Left colon (tissue), 2 donors: ENCODE data around the gene HAPLN3. TPM values are rescaled to one million over a fixed set of nuclear protein-coding genes. Genes with fewer than 3 reads are reported as not detected.

Source experiments
- ATAC-seq: fragments of 200-7000 bp; cut with Tn5 transposase; one replicate; pipeline ENCODE4 v1.9.1; 2020; ENCODE audit warnings: mild to moderate bottlenecking, moderate library complexity
- DNase-seq, 2 donors: peaks; one replicate each; pipeline ENCODE4 v3.0.0-alpha.2; 2020
- intact Hi-C, 2 donors: fragments of 100-400 bp; cut with DNase I in 1 of 2; cut with micrococcal nuclease in 1 of 2; formaldehyde crosslinking; loops; one replicate each; pipeline versions ENCODE4 v1.11.2 to v1.14.0; 2022; cut with DNase I, micrococcal nuclease
- total RNA-seq, 2 donors: library from RNA; stranded (reverse); fragmentation: NEBNext Ultra II Directional; extraction: Animal tissue kit (Norgen Biotek cat#: 25700); gene quantifications; one replicate each; pipeline ENCODE4 v1.2.1, GENCODE V29; 2021
- donor health status: DM: no; HTN: no; CAD: no.
- donor health status: DM: yes; HTN: yes; CAD: no.

HAPLN3 gene
- total RNA-seq, 2 donors from 2014 or later, result 2.0 to 2.4 TPM

DNA sequence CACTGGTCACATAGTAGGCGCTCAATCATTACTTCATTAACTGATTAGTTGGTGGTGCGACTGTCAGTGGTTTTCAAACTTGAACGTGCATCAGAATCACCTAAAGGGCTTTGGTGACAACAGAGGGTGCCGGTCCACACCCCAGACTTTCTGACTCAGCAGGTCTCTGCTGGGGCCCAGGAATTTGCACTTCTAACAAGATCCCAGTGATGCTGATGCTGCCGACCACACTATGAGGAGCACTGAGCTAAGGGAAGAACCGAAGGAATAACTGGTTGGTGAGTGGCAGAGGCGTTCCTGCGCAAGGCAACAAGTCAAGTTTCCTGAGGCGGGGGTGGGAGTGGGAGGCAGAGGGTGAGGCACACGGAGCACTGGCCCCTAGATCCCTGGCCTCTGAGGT, 18.8 kb downstream of the HAPLN3 start:
- intact Hi-C loops, result no loop called here
- no peak for ATAC-seq
- DNase-seq, result no peak

DNA sequence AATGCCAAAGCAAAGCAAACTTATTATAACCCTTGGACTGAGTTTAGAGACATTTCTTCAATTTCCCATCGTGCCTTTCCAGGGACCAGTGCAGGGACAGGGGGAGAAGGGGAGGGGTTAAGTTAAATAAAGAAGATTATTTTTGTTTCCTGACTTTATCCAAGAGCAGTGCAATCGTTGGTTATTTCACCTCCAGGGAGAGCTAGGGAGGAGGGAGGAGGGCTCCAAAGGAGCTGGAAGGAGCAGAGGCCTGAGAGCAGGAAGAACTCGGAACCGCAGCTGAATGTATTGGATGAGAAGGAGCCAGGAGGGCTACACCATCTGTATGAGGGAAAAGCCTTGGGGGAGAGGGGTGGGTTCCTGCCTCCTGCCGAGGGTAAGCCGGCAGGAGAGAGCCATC, 20.7 kb downstream of the HAPLN3 start:
- intact Hi-C loops, result no loop called here
- ATAC-seq (no peak), DNase-seq (no peak)

DNA sequence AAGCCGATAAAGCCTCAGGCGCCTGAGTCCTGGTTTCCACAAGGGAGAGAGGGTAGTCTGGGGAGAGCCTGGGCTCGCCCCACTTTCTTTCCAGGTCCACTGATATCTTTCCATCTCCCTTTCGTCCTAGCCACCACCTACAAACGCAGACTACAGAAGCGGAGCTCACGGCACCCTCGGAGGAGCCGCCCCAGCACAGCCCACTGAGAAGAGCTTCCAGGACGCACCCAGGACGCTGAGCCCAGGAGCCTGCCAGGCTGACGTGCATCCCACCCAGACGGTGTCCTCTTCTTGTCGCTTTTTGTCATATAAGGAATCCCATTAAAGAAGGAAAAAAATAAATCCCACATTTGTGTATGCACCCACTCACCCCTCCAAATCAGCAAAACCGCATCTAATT, 21.1 kb downstream of the HAPLN3 start:
- intact Hi-C loops, result no loop called here
- no peak for ATAC-seq
- DNase-seq, result no peak

DNA sequence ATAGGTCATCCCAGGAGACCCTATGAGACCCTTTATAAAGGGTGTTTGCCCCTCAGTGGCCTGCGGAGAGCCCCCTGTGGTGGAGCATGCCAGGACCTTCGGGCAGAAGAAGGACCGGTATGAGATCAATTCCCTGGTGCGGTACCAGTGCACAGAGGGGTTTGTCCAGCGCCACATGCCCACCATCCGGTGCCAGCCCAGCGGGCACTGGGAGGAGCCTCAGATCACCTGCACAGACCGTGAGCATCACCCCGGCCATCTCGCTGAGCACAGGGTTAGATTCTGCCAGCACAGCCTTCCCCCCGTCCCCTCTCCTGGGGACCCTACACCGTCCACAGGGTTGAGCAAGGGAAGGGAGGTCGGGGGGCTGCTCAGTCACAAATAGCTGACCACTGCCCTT, 21.6 kb downstream of the HAPLN3 start:
- intact Hi-C loops, result no loop called here
- DNase-seq (no peak), ATAC-seq (no peak)

DNA sequence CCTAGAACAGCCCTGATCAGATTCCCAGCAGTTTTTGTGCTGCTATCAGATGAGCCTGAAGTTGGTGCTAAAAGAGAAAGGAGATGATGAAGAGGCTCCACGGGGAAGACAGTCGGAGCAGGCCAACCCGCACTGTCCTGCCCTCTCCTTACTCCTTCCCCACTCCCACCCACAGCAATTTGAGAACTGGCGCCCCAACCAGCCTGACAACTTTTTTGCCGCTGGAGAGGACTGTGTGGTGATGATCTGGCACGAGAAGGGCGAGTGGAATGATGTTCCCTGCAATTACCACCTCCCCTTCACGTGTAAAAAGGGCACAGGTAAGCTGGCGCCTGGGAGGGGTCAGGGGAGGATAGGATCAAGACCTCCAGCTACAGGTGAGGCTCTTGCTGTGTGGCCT, 22.6 kb downstream of the HAPLN3 start:
- intact Hi-C loops, result no loop called here
- ATAC-seq (no peak), DNase-seq (no peak)

DNA sequence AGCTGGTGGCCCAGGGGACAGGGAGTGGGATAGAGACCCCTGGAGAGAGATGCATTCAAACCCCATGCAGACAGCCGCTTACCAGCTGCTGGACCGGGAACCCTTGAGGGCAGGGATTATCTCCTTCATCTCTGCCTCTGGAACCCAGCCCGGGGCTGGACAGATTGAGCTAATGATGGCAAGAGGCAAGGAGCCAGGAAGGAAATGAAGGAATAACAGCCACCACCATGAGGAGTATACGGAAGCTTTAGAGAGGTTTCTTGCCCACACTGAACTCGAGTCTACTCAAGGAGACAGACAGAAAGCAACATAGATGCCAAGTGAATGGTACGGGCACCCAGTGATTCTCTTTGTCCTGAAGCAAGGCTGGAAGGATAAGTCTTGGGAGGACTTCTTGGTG, 23.2 kb downstream of the HAPLN3 start:
- intact Hi-C loops, result no loop called here
- no peak for ATAC-seq
- DNase-seq, result no peak

- ATAC-seq, result no peak
- DNase-seq, result no peak
- intact Hi-C loops, result no loop called here
These were observed 24.0 kb downstream of the HAPLN3 start for GRCh38 chr15:88871313-88871712.

DNA sequence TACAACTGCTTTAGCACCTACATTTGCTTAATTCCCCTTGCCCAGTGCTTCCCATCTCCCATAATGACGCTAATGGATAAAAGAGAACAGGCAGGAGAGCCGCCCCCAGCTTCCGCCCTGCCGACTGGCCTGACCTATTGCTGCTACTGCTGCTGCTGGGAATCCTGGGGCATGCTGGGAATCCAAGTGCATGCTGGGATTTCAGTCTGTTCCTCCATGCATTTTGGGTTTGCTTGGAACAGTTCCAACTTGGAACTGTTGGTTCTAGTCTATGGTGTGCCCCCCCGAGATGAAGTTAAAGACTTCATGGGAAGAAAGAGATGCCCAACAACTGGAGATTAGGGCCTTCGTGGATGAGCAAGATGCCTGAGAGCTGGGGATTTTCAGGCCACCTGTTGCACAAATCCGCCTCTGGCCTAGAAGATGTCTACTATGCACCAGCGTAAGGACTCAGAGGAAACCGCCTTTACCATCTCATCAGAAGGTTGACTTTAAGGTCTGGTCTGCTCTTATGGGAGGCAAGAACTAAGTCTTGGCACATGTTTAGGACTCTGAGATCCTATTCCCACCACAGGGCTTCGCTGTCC, 29.0 kb downstream of the HAPLN3 start:
- DNase-seq (no peak), ATAC-seq (no peak)
- intact Hi-C loops, result no loop called here

DNA sequence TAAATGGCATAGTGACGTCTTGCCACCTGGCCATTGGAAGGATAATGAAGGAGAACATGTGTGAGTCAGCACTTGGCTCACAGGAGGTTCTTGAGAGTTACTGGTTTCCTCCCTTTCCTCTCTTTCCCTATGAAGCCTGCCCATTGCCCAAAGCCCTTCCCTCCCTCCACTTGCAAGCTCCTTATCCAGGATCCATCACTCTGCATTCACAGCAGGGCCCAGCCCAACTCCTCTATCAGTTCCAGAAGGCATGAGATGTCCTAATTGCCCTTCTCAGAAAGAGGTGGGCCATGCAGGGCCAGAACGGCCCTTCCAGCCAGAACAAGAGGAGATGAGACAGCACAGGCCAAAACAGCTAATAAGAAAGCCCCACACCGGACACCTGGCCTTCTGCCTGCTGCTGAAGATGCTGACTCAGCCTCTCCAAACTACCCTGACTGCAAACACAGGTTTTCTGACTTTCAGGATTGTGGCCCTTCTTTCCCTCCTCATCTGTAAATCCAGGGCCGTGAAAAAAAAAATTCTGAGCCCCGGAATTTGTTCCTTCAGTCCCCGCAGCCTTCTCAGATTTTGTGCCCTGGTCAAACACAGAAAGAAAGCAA, 29.7 kb downstream of the HAPLN3 start:
- intact Hi-C loops, result no loop called here

DNA sequence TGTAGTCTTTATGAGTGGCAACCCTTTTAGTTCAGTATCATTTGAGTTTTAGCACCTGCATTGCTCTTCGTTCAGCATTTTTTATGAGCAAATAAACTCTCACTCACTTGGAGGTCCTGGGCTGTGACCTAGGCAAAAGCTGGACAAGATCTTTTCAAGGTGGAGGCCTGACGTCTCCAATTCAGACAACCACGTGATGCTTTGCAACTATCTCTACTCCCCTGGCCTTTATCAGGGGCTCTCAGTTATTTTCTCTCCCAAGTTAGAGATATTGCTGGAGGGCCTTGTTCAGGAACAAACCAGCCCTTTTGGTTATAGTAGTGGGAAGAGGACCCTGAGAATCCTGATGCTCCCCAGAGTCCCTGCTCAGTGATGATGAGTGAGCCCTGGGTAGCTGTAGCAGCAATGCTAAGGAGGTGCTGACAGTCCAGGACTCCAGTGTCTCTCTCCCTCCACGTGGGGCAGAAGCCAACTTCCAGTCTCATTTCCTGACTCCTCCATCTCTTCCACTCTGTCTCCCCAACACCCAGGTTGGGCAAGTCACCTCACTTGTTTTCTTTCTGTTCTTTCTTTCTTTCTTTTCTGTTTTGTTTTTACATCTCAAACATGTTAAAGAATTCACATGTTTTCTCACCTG, 30.4 kb downstream of the HAPLN3 start:
- no peak for DNase-seq
- intact Hi-C loops, result no loop called here
- no peak for ATAC-seq

More for the DNA sequence above, 29.7 kb downstream of the HAPLN3 start:
- no peak for DNase-seq
- ATAC-seq, result no peak

- intact Hi-C loops, result no loop called here
- no peak for ATAC-seq
These were observed 31.9 kb downstream of the HAPLN3 start for GRCh38 chr15:88863412-88863811.

GRCh38 chr15:88860212-88860611, 35.1 kb downstream of the HAPLN3 start:
- no peak for ATAC-seq
- intact Hi-C loops, result no loop called here

More at GRCh38 chr15:88863412-88863811, 31.9 kb downstream of the HAPLN3 start:
- DNase-seq, result no peak

DNA sequence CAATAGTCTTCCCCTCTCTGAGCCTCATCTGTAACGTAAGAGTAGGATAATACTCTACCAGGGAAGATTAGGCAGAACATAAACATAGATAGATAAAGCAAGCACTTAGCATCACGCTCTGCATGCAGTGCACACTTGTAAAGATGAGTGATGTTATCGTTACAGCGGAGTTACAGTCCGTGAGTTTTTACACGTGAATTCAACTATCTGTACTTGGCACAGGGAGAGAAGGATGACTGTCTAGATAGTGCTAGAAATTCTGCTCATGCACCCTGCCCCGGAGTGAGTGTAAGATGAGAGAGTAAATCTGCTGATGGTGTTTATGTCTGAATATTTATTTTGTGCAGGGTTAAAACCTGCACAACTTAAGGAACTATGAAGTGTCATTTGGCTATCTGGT, 35.8 kb downstream of the HAPLN3 start:
- intact Hi-C loops, result no loop called here
- ATAC-seq, result no peak
- no peak for DNase-seq

More at GRCh38 chr15:88860212-88860611, 35.1 kb downstream of the HAPLN3 start:
- DNase-seq, result no peak

- ATAC-seq (no peak), DNase-seq (no peak)
- intact Hi-C loops, result no loop called here
These were observed 36.4 kb downstream of the HAPLN3 start for GRCh38 chr15:88858934-88859333.

DNA sequence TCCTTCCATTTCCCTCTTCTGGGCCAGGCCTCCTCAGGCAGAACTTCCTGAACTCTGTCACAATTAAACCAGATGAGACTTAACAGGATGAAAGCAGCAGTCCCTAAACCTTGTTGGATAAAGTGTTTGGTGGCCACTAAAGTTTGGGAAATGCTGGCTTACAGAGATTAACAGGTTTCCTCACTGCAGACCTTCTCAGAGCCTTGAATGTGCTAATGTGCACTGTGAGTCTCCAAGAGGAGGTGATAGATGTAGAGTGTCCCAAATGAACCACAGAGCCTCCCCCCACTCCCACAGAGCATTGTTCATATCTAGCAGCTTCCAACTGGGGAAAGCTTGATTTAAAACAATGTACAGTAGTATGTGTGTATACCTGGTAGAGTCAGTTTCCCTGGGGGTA, 42.9 kb downstream of the HAPLN3 start:
- DNase-seq, result no peak
- intact Hi-C loops, result no loop called here

GRCh38 chr15:88849376-88850072, 45.8 kb downstream of the HAPLN3 start:
- intact Hi-C loops, result no loop called here
- DNase-seq (no peak), ATAC-seq (no peak)

More for the DNA sequence above, 42.9 kb downstream of the HAPLN3 start:
- ATAC-seq, result no peak

- ATAC-seq, result no peak
- DNase-seq, result no peak
- intact Hi-C loops, result no loop called here
These were observed 47.1 kb downstream of the HAPLN3 start for GRCh38 chr15:88848203-88848602.

DNA sequence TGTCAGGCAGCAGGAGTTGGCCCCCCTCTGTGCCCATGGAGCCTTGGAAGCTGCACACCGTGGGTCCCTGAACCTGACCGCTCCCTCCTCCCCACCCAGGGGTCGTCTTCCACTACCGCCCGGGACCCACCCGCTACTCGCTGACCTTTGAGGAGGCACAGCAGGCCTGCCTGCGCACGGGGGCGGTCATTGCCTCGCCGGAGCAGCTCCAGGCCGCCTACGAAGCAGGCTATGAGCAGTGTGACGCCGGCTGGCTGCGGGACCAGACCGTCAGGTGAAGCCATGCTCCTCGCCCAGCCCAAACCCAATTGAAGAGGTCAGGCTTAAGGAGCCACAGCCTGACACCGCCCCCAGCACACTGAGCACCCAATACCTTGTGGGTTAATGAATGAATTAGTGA, 48.2 kb downstream of the HAPLN3 start:
- intact Hi-C loops, result no loop called here
- DNase-seq, result no peak
- ATAC-seq, result no peak

- intact Hi-C loops, result no loop called here
- DNase-seq, result no peak
- no peak for ATAC-seq
These were observed 49.7 kb downstream of the HAPLN3 start for GRCh38 chr15:88845616-88846015.

- DNase-seq (no peak), ATAC-seq (no peak)
- intact Hi-C loops, result no loop called here
These were observed 50.5 kb downstream of the HAPLN3 start for GRCh38 chr15:88844749-88845386.
